Measurements from ENCODE around the gene CCDC107. TPM values are rescaled to one million over a fixed set of nuclear protein-coding genes. Genes with fewer than 3 reads are reported as not detected.

Gene CCDC107, protein sequence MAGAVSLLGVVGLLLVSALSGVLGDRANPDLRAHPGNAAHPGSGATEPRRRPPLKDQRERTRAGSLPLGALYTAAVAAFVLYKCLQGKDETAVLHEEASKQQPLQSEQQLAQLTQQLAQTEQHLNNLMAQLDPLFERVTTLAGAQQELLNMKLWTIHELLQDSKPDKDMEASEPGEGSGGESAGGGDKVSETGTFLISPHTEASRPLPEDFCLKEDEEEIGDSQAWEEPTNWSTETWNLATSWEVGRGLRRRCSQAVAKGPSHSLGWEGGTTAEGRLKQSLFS
- 16.0 and 21.6 TPM in 2 replicates for total RNA-seq

DNA sequence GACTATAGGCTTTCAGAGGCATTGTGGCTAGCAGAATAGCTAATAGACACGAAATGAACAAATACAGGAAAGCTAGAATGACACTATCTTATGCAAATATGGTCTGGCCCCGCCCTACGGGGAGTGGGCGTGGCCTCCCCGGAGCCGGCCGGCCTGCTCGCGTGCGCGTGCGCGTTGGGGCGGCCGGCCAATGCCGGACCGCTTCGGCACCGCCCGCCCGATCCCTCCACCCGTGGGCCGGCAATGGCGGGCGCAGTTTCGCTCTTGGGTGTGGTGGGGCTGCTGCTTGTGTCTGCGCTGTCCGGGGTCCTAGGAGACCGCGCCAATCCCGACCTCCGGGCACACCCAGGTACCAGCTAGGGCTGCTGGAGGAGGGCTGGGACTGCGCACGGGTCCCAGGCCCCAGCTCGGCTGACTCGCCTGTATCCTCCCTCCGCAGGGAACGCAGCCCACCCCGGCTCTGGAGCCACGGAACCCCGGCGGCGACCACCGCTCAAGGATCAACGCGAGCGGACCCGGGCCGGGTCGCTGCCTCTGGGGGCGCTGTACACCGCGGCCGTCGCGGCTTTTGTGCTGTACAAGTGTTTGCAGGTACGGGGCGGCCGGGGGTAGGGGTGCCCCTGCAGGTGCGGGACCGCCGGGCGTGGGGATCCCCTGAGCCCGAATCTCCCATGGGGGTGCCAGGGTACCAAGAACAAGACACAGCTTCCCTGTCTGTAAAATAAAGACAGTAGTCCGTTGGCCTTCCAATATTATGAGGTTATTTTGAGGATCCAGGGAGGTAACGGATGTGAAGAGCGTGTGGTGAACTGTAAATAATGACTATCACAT, at the start of gene CCDC107:
TSS of gene CCDC107 (plus strand) at position 156 of the 831 bp plus-strand sequence. CDS start at position 244, 88 bp downstream.

DNA sequence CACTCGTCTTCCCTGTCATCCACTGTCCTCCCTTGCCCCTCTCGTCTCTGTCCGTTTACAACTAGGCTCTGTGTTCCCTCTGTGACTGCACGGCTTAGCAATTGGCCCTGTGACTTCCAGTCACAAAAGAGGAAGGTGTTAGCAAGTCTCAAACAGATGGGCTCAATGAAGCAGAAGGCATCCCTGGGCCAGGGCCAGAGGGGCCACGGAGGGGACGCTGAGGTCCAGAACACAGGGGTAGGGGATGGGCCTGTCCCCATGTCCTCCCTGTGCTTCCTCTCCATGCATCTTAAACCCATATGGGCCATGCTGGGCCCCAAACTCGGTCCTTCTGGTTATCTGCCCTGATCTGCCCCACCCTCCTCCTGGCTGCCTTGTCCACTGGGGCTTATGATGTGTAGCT, 39.8 kb upstream of the CCDC107 start, which contains the start of gene CD72:
TSS of gene CD72 (minus strand) at position 89 of the 403 bp plus-strand sequence. CDS start 110 bp downstream, outside the sequence.

DNA sequence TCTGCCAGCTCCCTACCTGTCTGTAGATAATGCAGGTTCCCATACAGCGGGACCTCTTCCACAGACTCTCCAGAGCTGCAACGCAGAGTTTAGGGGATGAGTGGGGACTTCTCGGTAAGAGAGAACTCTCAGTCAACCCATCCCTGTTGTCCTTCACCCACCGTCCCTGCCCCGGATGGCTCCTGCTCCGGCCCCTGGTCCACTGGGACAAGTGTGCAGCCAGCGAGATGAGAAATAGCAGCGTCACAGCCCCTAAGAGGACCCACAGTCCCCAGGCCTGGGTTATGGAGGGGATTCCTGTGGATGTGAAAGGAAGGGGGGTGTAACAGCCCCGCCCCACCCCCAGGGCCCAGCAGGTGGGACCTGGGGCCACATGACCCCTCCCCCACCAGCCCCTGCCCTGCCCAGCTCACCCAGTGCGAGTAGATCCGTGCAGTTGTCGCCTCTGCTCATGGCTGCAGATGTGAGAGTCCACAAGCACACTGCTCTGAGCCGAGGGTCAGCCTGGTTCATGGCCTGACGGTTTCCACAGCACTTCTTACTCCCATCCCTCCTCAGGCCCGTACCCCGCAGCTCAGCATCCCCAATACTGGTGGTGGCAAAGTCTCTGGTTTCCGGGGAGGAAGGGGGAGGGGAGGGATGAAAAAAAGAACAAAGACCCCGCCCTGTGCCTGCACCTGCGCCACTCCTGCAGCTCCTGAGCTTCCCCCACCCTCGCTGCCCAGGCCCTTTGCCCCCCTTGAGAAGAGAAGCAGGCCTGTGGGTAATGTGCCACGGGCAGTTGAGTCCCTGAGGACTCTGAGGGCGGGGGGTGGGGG, 7.5 kb upstream of the CCDC107 start, which contains the start of gene SIT1:
TSS of gene SIT1 (minus strand) at position 591 of the 818 bp plus-strand sequence. CDS start at position 513, 78 bp downstream.

DNA sequence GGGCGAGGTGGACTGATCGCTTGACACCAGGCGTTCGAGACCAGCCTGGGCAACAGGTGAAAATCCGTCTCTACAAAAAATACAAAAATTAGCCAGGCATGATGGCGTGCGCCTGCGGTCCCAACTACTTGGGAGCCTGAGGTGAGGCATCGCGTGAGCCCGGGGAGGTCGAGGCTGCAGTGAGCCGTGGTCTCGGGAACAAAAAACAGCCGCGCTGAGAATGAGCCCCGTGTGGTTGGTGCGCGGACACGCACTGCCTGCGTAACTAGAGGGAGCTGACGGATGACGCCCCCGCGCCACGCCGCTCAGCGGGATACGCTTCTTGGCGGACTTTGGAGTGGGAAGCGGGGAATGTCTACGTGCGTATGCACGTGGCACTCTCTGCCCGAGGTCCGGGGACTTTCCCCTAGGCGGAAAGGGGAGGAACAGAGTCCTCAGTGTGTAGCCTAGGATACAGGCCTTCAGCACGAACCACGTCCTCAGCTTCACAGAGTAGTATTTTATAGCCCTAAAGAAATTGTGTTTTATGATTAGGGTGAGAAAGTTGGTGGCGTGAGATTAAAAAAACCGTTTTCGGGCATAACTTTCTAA, 451 bp upstream of the CCDC107 start, which contains the start of gene RMRP:
TSS of gene RMRP (minus strand) at position 474 of the 591 bp plus-strand sequence.

DNA sequence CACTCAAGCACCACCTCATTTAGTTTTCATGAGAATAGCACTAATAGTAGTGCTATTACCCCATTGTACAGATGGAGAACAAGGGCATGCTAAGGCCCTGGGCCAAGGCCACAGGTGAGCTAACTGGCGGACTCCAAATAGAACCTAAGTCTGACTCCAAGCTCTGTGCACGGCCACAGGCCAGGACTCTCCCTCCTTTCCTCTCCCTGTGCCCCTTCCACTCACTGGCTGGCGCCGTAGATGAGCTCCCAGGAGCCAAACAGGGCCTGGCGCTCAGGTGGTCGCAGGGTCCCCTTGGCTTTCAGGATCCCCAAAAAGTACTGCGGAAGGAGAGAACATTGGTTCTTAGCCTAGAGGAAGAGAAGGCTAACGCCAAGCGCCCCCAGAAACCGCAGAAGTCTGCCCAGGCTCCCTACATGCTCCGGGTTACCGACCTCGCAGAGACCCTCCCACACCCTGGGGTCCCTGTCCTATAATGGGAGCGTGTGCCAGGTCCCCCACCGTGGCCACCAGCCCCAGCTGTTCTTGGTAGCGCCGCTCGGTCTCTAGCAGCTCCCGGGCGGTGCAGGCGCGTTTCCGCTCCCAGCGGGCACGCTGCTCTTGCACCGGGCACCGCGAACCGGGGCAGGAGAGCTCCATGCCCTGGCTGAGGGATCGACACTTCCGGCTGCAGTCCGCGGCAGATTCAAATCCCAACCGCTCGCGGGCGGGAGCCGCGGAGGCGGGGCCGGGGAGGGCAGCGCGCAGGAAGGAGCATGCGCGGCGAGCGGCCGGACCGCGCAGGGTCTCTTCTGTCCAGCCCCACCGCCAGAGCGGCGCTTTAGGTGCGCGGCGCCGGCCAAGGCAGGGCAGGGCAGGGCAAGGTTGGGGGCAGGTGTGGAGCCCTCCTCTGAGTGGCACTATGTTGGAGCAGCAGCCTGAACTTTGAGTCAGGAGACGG, 6.7 kb downstream of the CCDC107 start, which contains the start of gene ARHGEF39:
TSS of gene ARHGEF39 (minus strand) at position 665 of the 940 bp plus-strand sequence. CDS start at position 639, 26 bp downstream.

DNA sequence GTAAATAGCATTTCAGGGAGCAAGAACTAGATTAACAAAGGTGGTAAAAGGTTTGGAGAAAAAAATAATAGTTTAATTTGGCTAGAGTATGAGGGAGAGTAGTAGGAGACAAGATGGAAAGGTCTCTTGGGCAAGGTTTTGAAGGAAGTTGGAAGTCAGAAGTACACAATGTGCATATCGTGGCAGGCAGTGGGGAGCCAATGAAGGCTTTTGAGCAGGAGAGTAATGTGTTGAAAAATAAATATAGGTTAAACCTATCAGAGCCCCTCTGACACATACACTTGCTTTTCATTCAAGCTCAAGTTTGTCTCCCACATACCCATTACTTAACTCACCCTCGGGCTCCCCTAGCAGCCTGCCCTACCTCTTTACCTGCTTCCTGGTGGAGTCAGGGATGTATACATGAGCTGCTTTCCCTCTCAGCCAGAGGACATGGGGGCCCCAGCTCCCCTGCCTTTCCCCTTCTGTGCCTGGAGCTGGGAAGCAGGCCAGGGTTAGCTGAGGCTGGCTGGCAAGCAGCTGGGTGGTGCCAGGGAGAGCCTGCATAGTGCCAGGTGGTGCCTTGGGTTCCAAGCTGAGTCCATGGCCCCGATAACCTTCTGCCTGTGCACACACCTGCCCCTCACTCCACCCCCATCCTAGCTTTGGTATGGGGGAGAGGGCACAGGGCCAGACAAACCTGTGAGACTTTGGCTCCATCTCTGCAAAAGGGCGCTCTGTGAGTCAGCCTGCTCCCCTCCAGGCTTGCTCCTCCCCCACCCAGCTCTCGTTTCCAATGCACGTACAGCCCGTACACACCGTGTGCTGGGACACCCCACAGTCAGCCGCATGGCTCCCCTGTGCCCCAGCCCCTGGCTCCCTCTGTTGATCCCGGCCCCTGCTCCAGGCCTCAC, 15.3 kb downstream of the CCDC107 start, which contains the start of gene CA9:
TSS of gene CA9 (plus strand) at position 797 of the 893 bp plus-strand sequence. CDS start at position 829, 32 bp downstream.

DNA sequence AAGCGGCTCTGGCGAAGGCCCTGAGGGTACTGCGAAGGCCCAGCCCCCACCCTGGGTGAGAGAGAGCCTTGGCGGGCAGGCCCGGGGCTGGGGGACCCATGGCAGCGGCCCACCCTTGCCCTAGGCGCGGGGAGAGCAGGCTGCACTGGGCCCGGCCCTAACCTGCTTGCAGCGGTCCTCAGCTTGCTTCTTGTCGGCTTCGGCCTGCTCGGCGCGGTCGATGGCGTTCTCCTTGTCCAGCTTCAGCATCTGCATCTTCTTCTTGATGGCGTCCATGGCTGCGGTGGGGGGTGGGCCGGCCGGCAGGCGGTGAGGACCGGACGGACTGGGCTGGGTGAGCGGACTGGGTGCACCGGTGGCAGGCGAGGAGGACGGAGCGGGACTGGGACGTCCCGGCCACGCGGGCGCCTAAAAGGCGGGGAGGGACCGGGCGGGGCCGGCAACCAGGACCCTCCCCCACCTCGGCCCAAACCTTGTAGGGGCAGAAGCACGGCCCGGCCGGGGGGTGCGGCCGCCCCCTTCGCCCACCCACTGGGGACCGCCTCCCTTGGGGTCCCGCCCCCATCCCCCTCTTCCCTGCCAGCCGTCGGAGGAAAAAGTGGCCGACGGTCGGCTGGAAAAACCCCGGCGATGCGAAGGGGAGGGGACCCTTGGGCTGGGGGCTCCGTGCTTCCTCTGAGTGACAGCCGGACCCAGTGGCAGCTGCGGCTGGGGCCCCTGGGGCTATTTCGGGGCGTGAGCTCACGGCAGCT, 31.6 kb downstream of the CCDC107 start, which contains the start of gene TPM2:
TSS of gene TPM2 (minus strand) at position 384 of the 752 bp plus-strand sequence. CDS start at position 276, 108 bp downstream.

Other genes with a start within 250 kb of the CCDC107 start
- 25.9 and 29.5 TPM in 2 replicates for gene RUSC2, start 168.2 kb upstream of the CCDC107 start, total RNA-seq
- 20.7 and 29.7 TPM in 2 replicates for gene TESK1, start 53.0 kb upstream of the CCDC107 start, total RNA-seq
- gene CD72, start 39.9 kb upstream of the CCDC107 start, total RNA-seq: 0.49 and 3.3 TPM in 2 replicates
- not detected in 2 replicates for gene SIT1, start 7.4 kb upstream of the CCDC107 start, total RNA-seq
- 148,788 and 178,042 TPM in 2 replicates for gene RMRP, start 273 bp upstream of the CCDC107 start, total RNA-seq
- gene ARHGEF39, start 6.9 kb downstream of the CCDC107 start, total RNA-seq: 0.89 and 11.1 TPM in 2 replicates
- gene CA9, start 15.6 kb downstream of the CCDC107 start, total RNA-seq: 0.13 and 0.16 TPM in 2 replicates
- gene TPM2, start 31.6 kb downstream of the CCDC107 start, total RNA-seq: 217 and 297 TPM in 2 replicates
- 299 and 312 TPM in 2 replicates for gene TLN1, start 73.9 kb downstream of the CCDC107 start, total RNA-seq
- 47.8 and 62.1 TPM in 2 replicates for gene CREB3, start 74.4 kb downstream of the CCDC107 start, total RNA-seq
- gene GBA2, start 90.9 kb downstream of the CCDC107 start, total RNA-seq: 27.1 and 38.3 TPM in 2 replicates
- 15.2 and 19.1 TPM in 2 replicates for gene RGP1, start 91.0 kb downstream of the CCDC107 start, total RNA-seq
- not detected in 2 replicates for gene MSMP, start 96.0 kb downstream of the CCDC107 start, total RNA-seq
- 19.2 and 31.2 TPM in 2 replicates for gene NPR2, start 133.3 kb downstream of the CCDC107 start, total RNA-seq
- 0.33 and 1.3 TPM in 2 replicates for gene SPAG8, start 154.0 kb downstream of the CCDC107 start, total RNA-seq
- 34.7 and 42.7 TPM in 2 replicates for gene HINT2, start 156.8 kb downstream of the CCDC107 start, total RNA-seq
- gene FAM221B, start 170.4 kb downstream of the CCDC107 start, total RNA-seq: not detected in 2 replicates
- gene TMEM8B, start 170.9 kb downstream of the CCDC107 start, total RNA-seq: 2.6 and 17.6 TPM in 2 replicates
- not detected in 2 replicates for gene OR13J1, start 212.1 kb downstream of the CCDC107 start, total RNA-seq
- 1.5 and 3.3 TPM in 2 replicates for gene HRCT1, start 247.9 kb downstream of the CCDC107 start, total RNA-seq

Measured in mesangial cell (primary cell).